Measurements from ENCODE around the gene HOXB7.

Gene HOXB7

GRCh38 chr17:48569674-48570324 lies 41.0 kb downstream of the HOXB7 start:
- FAIRE-seq (no peak), DNase-seq (ENCODE audit: low spot score) (no peak)

GRCh38 chr17:48569240-48569582 lies 41.6 kb downstream of the HOXB7 start:
- DNase-seq (ENCODE audit: low spot score) (no peak), FAIRE-seq (no peak)

- FAIRE-seq (no peak), DNase-seq (ENCODE audit: low spot score) (no peak)
Measured at GRCh38 chr17:48568499-48569239, 42.1 kb downstream of the HOXB7 start.

- DNase-seq (ENCODE audit: low spot score) (no peak), FAIRE-seq (no peak)
Measured at GRCh38 chr17:48567646-48568354, 43.0 kb downstream of the HOXB7 start.

GRCh38 chr17:48567209-48567608 lies 43.6 kb downstream of the HOXB7 start:
- DNase-seq (ENCODE audit: low spot score) (no peak), FAIRE-seq (no peak)

- no peak for FAIRE-seq
Measured at GRCh38 chr17:48566717-48567116, 44.1 kb downstream of the HOXB7 start.

GRCh38 chr17:48565925-48566710 lies 44.7 kb downstream of the HOXB7 start:
- no peak for FAIRE-seq
- no peak for DNase-seq (ENCODE audit: low spot score)

More at GRCh38 chr17:48566717-48567116, 44.1 kb downstream of the HOXB7 start:
- no peak for DNase-seq (ENCODE audit: low spot score)

- FAIRE-seq (no peak), DNase-seq (ENCODE audit: low spot score) (peak; percentile 27)
Measured at GRCh38 chr17:48565022-48565554, 45.7 kb downstream of the HOXB7 start.

GRCh38 chr17:48564188-48565021 lies 46.4 kb downstream of the HOXB7 start:
- no peak for FAIRE-seq
- DNase-seq (ENCODE audit: low spot score): peak; percentile 84

GRCh38 chr17:48563867-48564187 lies 47.0 kb downstream of the HOXB7 start:
- FAIRE-seq (no peak), DNase-seq (ENCODE audit: low spot score) (no peak)

GRCh38 chr17:48563385-48563838 lies 47.4 kb downstream of the HOXB7 start:
- DNase-seq (ENCODE audit: low spot score) (peak; percentile 23), FAIRE-seq (peak; percentile 9)

- no peak for FAIRE-seq
- DNase-seq (ENCODE audit: low spot score): peak; percentile 20
Measured at GRCh38 chr17:48562934-48563333, 47.9 kb downstream of the HOXB7 start.

- FAIRE-seq (no peak), DNase-seq (ENCODE audit: low spot score) (peak; percentile 62)
Measured at GRCh38 chr17:48561884-48562810, 48.7 kb downstream of the HOXB7 start.

- FAIRE-seq: no peak
- DNase-seq (ENCODE audit: low spot score): no peak
Measured at GRCh38 chr17:48559840-48560817, 50.7 kb downstream of the HOXB7 start.

- FAIRE-seq (no peak), DNase-seq (ENCODE audit: low spot score) (no peak)
Measured at GRCh38 chr17:48559122-48559839, 51.5 kb downstream of the HOXB7 start.

- no peak for DNase-seq (ENCODE audit: low spot score)
- no peak for FAIRE-seq
Measured at GRCh38 chr17:48558831-48559121, 52.0 kb downstream of the HOXB7 start.

GRCh38 chr17:48558057-48558830 lies 52.6 kb downstream of the HOXB7 start:
- DNase-seq (ENCODE audit: low spot score): no peak
- FAIRE-seq: no peak

Measured in urothelium cell line (cell line).